ENCODE data around the gene TSHR. TPM values are rescaled to one million over a fixed set of nuclear protein-coding genes. Genes with fewer than 3 reads are reported as not detected.

The TSHR gene
- total RNA-seq, 1 experiment from 2014 or later = not detected

GRCh38 chr14:80954687-80955299 lies 628 bp upstream of the TSHR start:
- TF ChIP-seq SOX15 (CRISPR knock-in tag; IDR thresholded peaks at IDR 0.05) (no peak), NR1H2 (CRISPR knock-in tag; IDR thresholded peaks at IDR 0.05) (no peak), CTCF (IDR thresholded peaks at IDR 0.05) (peak; percentile 50), E2F5 (CRISPR knock-in tag; IDR thresholded peaks at IDR 0.05) (0 out of 2 replicates have a peak, but pooled peaks have one; percentile 45), MAX (CRISPR knock-in tag; IDR thresholded peaks at IDR 0.05) (peak; percentile 72), AFF4 (CRISPR knock-in tag; IDR thresholded peaks at IDR 0.05; ENCODE audit: borderline replicate concordance) (0 out of 2 replicates have a peak, but pooled peaks have one; percentile 12), HMGXB4 (CRISPR knock-in tag; IDR thresholded peaks at IDR 0.05) (peak; percentile 88)
- DNase-seq (ENCODE audit: low spot score) = peak; percentile 85
- H3K4me3 Mint-ChIP-seq = peak overlapping the region; percentile 91
- H3K9me3 Mint-ChIP-seq = no peaks in the 10 kb centered on the region
- no peaks in the 10 kb centered on the region for H3K36me3 Mint-ChIP-seq
- ATAC-seq = peak; percentile 90
- ChIA-PET POLR2A (no interaction called here), CTCF (interaction anchor here (1.1 to 3.1 kb wide), 6 partner anchors 13 to 215 kb away, joined by 3 to 38 read pairs (median 6); partner anchors contain the start of gene CEP128)
- no peak overlapping the region for H3K27ac Mint-ChIP-seq
- H3K4me1 Mint-ChIP-seq = peaks cover 8% of the 10 kb centered on the region
- H3K27me3 Mint-ChIP-seq (ENCODE audit: low read depth) = peaks cover 41% of the 10 kb centered on the region

GRCh38 chr14:80956102-80956501 lies 681 bp downstream of the TSHR start:
- ATAC-seq (no peak), DNase-seq (ENCODE audit: low spot score) (no peak)
- H3K4me1 Mint-ChIP-seq = peaks cover 11% of the 10 kb centered on the region
- 0 out of 2 replicates have a peak overlapping the region, but pooled peaks have one; percentile 91 for H3K4me3 Mint-ChIP-seq
- peaks cover 37% of the 10 kb centered on the region for H3K27me3 Mint-ChIP-seq (ENCODE audit: low read depth)
- CTCF ChIA-PET = interaction anchor here (1.1 to 3.1 kb wide), 6 partner anchors 14 to 214 kb away, joined by 3 to 38 read pairs (median 6); partner anchors contain the start of gene CEP128
- H3K27ac Mint-ChIP-seq = no peak overlapping the region
- H3K36me3 Mint-ChIP-seq = no peaks in the 10 kb centered on the region
- POLR2A ChIA-PET = interaction anchor here (0.7 kb wide), 1 partner anchor 265 kb away, joined by 5 read pairs; the partner anchor contains the start of gene GTF2A1
- TF ChIP-seq SOX15 (CRISPR knock-in tag; IDR thresholded peaks at IDR 0.05) = no peak
- TF ChIP-seq CDX4 (CRISPR knock-in tag; IDR thresholded peaks at IDR 0.05; ENCODE audit: borderline replicate concordance) = no peak
- no peak for TF ChIP-seq MAX (CRISPR knock-in tag; IDR thresholded peaks at IDR 0.05)
- TF ChIP-seq USF2 (CRISPR knock-in tag; IDR thresholded peaks at IDR 0.05) = no peak
- no peak for TF ChIP-seq MXD4 (CRISPR knock-in tag; IDR thresholded peaks at IDR 0.05; ENCODE audit: borderline replicate concordance)
- TF ChIP-seq ETV6 (CRISPR knock-in tag; IDR thresholded peaks at IDR 0.05) = no peak
- no peak for TF ChIP-seq ZNF512 (CRISPR knock-in tag; IDR thresholded peaks at IDR 0.05; ENCODE audit: borderline replicate concordance)
- no peak for TF ChIP-seq PREB (CRISPR knock-in tag; IDR thresholded peaks at IDR 0.05; ENCODE audit: borderline replicate concordance)
- no peak for TF ChIP-seq ZNF416 (CRISPR knock-in tag; IDR thresholded peaks at IDR 0.05)
- no peak for TF ChIP-seq RELA (CRISPR knock-in tag; IDR thresholded peaks at IDR 0.05; ENCODE audit: borderline replicate concordance)
- no peaks in the 10 kb centered on the region for H3K9me3 Mint-ChIP-seq
